Measurements from ENCODE around the gene LRRC23.

Gene LRRC23

GRCh38 chr12:6946920-6947374 lies 42.3 kb downstream of the LRRC23 start:
- no peak for DNase-seq

GRCh38 chr12:6947615-6948014 lies 43.0 kb downstream of the LRRC23 start:
- DNase-seq, result no peak

- DNase-seq, result peak; percentile 54
These were observed 44.4 kb downstream of the LRRC23 start for GRCh38 chr12:6948873-6949594.

GRCh38 chr12:6950401-6950801 lies 45.8 kb downstream of the LRRC23 start:
- DNase-seq, result peak; percentile 47

DNA sequence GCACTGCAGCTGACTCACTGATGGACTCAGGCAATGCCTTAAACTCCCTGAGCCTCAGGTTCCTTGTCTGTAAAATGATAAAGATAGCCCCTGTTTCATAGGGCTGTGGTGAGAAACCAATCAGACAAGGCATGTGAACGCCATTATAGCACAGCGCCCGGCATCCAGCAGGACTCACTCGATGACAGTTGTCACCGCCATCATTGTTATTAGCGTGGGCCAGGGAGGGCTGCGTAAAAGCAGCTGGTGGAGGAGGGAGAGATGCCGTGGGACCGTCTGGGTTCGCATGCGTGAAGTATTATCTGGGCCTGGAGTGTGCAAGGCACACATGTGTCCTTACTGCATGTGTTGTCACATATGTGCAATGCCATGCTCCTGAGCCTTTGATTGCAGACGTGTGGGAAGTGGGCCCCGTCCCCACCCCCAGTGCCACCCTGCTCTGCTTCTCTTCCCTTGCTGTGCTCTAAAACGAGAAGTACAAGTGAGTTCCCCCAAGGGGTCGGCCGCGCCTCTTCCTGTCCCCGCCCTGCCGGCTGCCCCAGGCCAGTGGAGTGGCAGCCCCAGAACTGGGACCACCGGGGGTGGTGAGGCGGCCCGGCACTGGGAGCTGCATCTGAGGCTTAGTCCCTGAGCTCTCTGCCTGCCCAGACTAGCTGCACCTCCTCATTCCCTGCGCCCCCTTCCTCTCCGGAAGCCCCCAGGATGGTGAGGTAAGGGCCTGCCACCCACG lies 46.4 kb downstream of the LRRC23 start, which contains the start of gene PTPN6:
Gene PTPN6 (plus strand): TSS at position 546 of the 730 bp plus-strand sequence. CDS start 157 bp downstream, at position 703.
- DNase-seq, result peak; percentile 76

DNA sequence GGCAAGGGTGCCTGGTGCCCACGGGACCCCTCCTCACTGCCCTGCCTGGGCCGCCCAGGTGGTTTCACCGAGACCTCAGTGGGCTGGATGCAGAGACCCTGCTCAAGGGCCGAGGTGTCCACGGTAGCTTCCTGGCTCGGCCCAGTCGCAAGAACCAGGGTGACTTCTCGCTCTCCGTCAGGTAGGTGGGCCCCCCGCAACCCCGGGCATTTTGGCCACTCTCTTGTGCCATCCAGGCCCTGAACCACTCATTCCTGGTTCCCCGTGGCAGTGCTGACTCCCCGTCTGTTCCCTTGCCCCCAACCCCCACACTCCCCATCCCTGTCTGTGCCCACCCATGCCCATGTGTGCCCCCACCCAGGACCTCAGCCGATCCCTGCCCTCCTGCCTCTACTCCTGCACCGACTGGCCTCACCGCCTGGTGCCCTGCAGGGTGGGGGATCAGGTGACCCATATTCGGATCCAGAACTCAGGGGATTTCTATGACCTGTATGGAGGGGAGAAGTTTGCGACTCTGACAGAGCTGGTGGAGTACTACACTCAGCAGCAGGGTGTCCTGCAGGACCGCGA lies 47.0 kb downstream of the LRRC23 start:
- peak; percentile 49 for DNase-seq

DNA sequence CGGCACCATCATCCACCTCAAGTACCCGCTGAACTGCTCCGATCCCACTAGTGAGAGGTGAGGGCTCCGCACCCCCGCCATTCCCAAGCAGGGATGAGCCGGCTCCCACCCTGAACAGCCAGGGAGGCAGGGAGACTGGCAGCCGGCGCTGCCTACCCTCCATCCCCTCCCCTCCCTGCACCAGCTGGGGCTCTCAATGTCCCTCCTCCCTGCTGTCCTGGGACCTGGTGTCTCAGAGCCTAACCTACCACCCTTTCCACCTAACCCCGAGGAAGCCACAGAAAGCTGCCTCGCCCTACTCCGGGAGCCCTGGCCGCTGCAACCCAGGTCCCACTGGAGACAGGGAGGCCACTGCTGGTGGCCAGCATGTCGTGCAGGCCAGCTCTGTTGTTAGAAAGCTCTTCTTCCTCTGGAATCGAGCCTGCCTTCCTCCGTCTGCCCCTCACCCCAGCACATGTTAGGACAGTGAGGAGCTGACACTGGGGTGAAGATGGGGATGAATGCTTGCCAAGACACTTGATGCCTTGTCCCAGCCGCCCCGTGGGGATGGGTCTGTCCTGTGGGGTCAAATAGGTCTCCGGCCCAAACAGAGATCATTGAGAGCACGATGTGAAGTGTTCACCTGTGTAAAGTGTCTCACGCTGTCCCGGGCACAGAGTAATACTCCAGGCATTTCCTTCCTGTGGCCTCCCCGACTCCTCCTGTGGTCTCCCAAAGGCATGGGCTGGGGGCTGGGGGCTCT lies 47.7 kb downstream of the LRRC23 start:
- peak; percentile 40 for DNase-seq

DNA sequence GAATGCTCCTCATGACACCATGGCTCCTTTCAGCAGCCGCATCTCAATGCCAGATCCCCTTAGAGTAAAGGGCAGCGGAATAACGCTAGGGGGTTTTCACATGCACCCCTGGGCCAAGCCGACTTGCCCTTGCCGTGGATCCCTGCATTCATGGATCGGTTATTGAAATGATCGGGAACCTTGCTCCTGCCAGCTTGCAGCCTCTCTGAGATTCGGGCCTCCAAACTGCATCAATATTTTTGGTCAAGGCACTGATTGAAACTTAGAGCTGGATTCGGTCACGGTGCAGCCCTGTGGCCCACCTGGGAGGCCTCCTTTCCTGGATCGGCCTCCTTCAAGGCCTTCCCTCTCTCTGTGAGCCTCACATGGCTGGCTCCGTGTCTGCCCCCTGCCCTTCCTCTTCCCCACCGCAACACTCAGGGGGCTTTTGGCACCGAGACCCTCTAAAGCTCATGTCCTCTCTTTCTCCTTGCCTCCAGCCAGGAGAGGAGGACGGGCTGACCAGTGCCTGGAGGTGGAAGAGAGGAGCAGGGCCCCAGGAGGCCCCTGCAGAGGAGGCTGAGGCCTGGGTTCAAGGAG lies 48.3 kb downstream of the LRRC23 start:
- DNase-seq, result no peak

DNA sequence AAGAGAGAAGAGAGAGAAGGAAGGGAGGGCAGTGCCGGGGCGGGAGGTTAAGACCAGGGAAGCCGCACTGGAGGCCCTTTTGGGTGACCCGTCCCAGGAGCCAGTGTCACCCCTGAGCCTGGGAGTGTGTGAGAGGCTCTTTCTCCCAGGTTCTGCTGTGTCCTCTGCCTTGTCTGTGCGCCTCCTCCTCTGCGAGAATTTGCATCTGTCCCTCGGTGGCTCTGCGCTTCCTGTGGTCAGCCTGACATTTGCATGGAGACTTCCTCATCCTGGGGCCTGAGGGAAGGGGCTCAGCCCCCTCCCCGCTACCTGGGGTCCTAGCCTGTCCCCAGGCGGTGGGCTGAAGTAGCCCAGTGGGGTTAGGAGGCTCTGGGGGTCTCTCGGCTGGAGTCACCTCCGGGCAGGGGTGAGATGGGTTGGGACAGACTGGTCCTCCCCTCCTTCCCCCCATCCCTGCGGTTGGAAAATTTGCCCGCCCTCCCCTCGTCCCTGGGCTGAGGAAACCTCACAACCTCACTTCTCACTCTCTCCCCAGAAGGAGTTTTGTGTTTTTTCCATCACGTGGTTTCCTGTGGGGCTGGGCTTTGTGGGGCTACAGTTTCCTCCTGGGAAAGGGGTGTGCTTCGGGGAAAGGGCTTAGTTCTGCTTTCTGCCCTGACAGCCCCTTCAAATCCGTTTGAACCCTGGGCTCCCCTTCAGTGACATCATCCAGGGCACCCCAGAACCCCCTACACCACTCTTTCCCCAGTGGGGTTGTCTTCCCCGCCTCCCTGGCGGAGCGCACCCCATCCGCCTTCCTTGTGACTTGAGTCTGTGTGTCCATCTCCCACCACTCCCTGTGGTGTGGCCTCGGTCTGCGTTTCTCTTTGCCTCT lies 49.1 kb downstream of the LRRC23 start:
- peak; percentile 70 for DNase-seq

- DNase-seq, result no peak
These were observed 49.9 kb downstream of the LRRC23 start for GRCh38 chr12:6954316-6955107.

GRCh38 chr12:6955108-6956020 lies 50.7 kb downstream of the LRRC23 start:
- no peak for DNase-seq

DNA sequence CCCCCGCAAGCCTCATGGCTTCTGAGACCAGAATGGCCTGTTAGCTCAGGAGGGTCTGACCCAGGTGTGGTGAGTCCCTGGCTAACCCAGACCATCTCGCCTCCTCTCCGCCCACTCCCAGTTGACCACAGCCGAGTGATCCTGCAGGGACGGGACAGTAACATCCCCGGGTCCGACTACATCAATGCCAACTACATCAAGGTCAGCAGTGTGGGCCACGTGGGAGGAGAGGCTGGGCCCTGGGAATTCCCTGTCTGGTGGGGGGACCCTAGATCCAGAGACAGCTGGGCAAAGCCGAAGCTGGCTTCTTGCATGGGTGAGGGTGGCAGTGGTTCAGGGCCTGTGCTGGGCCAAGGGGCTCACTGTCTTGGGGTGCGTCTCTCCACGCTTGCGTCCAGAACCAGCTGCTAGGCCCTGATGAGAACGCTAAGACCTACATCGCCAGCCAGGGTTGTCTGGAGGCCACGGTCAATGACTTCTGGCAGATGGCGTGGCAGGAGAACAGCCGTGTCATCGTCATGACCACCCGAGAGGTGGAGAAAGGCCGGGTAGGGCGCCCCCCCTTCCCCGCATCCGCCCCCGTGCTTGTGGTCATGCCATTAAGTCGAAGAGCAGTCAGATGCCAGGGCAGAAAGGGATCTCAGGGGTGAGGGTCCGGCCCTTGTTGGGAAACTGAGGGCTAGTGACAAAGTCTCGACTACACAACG lies 51.6 kb downstream of the LRRC23 start:
- DNase-seq, result no peak

DNA sequence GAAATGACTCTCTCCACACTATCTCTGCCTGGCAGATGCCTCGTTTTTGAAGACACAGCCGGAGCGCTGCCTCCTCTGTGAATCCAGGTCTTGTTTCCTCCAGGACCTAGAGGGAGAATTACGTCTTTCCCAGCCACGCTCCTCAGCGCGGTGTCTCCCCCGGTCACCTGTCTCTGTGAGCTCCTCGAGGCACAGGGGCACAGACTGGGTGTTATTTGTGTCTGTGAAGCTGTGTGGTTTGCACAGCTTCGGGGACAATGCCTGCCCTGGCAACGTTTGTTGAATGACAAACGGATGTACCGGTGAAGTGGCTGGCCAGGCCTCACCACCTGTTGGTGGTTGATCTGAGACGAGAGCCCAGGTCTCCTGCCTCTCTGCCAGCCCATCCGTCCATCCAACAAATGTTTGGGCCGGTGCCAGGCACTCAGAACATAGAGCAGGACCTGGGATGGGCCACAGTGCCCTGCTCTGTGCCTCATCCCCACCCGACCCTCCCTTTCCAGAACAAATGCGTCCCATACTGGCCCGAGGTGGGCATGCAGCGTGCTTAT lies 52.6 kb downstream of the LRRC23 start:
- peak; percentile 39 for DNase-seq

- no peak for DNase-seq
These were observed 53.4 kb downstream of the LRRC23 start for GRCh38 chr12:6957741-6958608.

DNA sequence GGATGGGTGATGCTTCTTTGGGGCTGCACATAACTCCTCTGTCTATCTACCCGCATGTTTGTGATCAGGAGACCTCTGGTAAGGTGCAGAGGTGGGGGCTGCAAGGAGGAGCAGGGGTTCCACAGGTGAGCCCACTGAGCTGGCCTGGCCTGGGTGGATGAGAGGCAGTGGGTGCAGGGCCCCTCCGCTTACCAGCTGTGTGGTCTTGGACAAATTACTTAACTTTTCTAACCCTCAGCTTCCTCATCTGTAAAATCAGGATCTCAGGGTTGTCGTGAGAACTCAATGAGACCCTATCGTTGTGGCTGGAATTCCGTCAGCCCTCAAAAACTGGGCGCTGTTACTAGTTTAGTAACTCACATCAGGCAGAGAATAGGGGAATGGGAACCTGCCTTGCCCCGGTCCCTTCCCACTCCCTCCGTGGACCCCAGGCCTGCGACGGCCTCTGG lies 54.0 kb downstream of the LRRC23 start:
- DNase-seq, result peak; percentile 24

- DNase-seq, result peak; percentile 78
These were observed 54.6 kb downstream of the LRRC23 start for GRCh38 chr12:6959058-6959804.

All from CD4-positive, alpha-beta T cell treated with Interleukin-17A for 4 hours (primary cell).